KBM-7 (cell line): ENCODE data around the gene TMEM151B.

Experiments used
- DNase-seq: peaks from one replicate; pipeline ENCODE4 v3.0.0-alpha.2; 2015
- in situ Hi-C: fragments of 300-500 bp; cut with MboI; formaldehyde crosslinking; loops from 2 replicates; pipeline ENCODE4 v1.14.3; 2020; ENCODE audit warnings: low sequenced_read_pairs, low pct_unique_long_range_greater_than_20kb, mixed read lengths

Gene TMEM151B

GRCh38 chr6:44269921-44270525 is at the start of gene TMEM151B:
Gene TMEM151B (plus strand): TSS chr6:44270450. CDS start chr6:44270743, 293 bp downstream.
- no peak for DNase-seq
- in situ Hi-C loops, result no loop called here

GRCh38 chr6:44220913-44221290 is 49.3 kb upstream of the TMEM151B start:
- no peak for DNase-seq
- in situ Hi-C loops, result no loop called here

- DNase-seq, result peak; percentile 83
- in situ Hi-C loops, result no loop called here
These were observed 48.8 kb upstream of the TMEM151B start for GRCh38 chr6:44221291-44221960.

GRCh38 chr6:44221961-44222335 is 48.3 kb upstream of the TMEM151B start:
- in situ Hi-C loops, result no loop called here

GRCh38 chr6:44222486-44223318 is 47.5 kb upstream of the TMEM151B start:
- in situ Hi-C loops, result no loop called here
- peak; percentile 45 for DNase-seq

More at GRCh38 chr6:44221961-44222335, 48.3 kb upstream of the TMEM151B start:
- no peak for DNase-seq

GRCh38 chr6:44223319-44224028 is 46.8 kb upstream of the TMEM151B start, which contains the start of gene SLC29A1:
Gene SLC29A1 (plus strand): TSS chr6:44223595. CDS start chr6:44227314, 3,719 bp downstream.
- DNase-seq, result peak; percentile 75
- in situ Hi-C loops, result no loop called here

GRCh38 chr6:44224029-44224964 is 46.0 kb upstream of the TMEM151B start:
- in situ Hi-C loops, result no loop called here
- DNase-seq, result peak; percentile 42

- DNase-seq, result no peak
- in situ Hi-C loops, result no loop called here
These were observed 45.3 kb upstream of the TMEM151B start for GRCh38 chr6:44224965-44225305.

- peak; percentile 18 for DNase-seq
- in situ Hi-C loops, result no loop called here
These were observed 44.5 kb upstream of the TMEM151B start for GRCh38 chr6:44225579-44226325.

GRCh38 chr6:44226368-44227147 is 43.7 kb upstream of the TMEM151B start:
- DNase-seq, result peak; percentile 38
- in situ Hi-C loops, result no loop called here

GRCh38 chr6:44227148-44227793 is 43.0 kb upstream of the TMEM151B start:
- in situ Hi-C loops, result no loop called here
- DNase-seq, result no peak

GRCh38 chr6:44228031-44228430 is 42.2 kb upstream of the TMEM151B start:
- in situ Hi-C loops, result no loop called here
- DNase-seq, result no peak

- in situ Hi-C loops, result no loop called here
- no peak for DNase-seq
These were observed 41.8 kb upstream of the TMEM151B start for GRCh38 chr6:44228433-44228832.

GRCh38 chr6:44228836-44229235 is 41.4 kb upstream of the TMEM151B start:
- no peak for DNase-seq
- in situ Hi-C loops, result no loop called here

GRCh38 chr6:44229376-44230033 is 40.7 kb upstream of the TMEM151B start:
- no peak for DNase-seq
- in situ Hi-C loops, result loop anchor here (10.0 kb wide), 1 partner anchor 55 kb away; no protein-coding TSS in a partner anchor

GRCh38 chr6:44230034-44230675 is 40.1 kb upstream of the TMEM151B start:
- no peak for DNase-seq

More at GRCh38 chr6:44230034-44230675, 40.1 kb upstream of the TMEM151B start:
- in situ Hi-C loops, result loop anchor here (10.0 kb wide), 1 partner anchor 55 kb away; no protein-coding TSS in a partner anchor
